Natural killer cell (primary cell): ENCODE measurements around the gene HS3ST3A1. TPM values are rescaled to one million over a fixed set of nuclear protein-coding genes. Genes with fewer than 3 reads are reported as not detected.

Source experiments
- ATAC-seq, 3 donors: fragments of 150-1000 bp in 2 of 3; fragments of 200-7000 bp in 1 of 3; cut with Tn5 transposase; 1 replicate in 1 of 3; 2 replicates in 2 of 3; pipeline ENCODE4 v1.10.0; 2021; ENCODE audit warnings: mild to moderate bottlenecking in 2 of 3, moderate library complexity in 2 of 3
- DNase-seq, 2 donors: peaks; one replicate each; pipeline versions ENCODE4 v3.0.0 to v3.0.0-alpha.2; 2013 to 2021; ENCODE audit warnings: mixed read lengths in 1 of 2
- H3K27ac ChIP-seq: one replicate; pipeline ENCODE4 v1.5.1; 2013; ENCODE audit warnings: mild to moderate bottlenecking, low read length
- H3K27me3 ChIP-seq: one replicate; pipeline ENCODE4 v1.6.1; 2013; ENCODE audit warnings: low read length; ENCODE audit not compliant: control insufficient read depth, insufficient read depth
- H3K36me3 ChIP-seq: one replicate; pipeline ENCODE4 v1.6.1; 2013; ENCODE audit warnings: low read length; ENCODE audit not compliant: control insufficient read depth, insufficient read depth
- H3K4me1 ChIP-seq: one replicate; pipeline ENCODE4 v1.6.1; 2013; ENCODE audit warnings: low read length; ENCODE audit not compliant: control insufficient read depth, insufficient read depth
- H3K4me3 ChIP-seq: one replicate; pipeline ENCODE4 v1.5.1; 2013; ENCODE audit warnings: low read length
- H3K9me3 ChIP-seq: one replicate; pipeline ENCODE4 v1.6.1; 2013; ENCODE audit warnings: low read length; ENCODE audit not compliant: control insufficient read depth, insufficient read depth
- H3K27ac Mint-ChIP-seq, 2 donors: one replicate each; pipeline ENCODE4 v1.8.0; 2022; ENCODE audit warnings: mild to moderate bottlenecking in 2 of 2, mixed read lengths in 2 of 2, moderate library complexity in 1 of 2
- H3K27me3 Mint-ChIP-seq, 2 donors: one replicate each; pipeline ENCODE4 v1.8.0; 2022; ENCODE audit warnings: low read depth in 2 of 2, mixed read lengths in 2 of 2
- H3K36me3 Mint-ChIP-seq: one replicate; pipeline ENCODE4 v1.8.0; 2022; ENCODE audit warnings: mixed read lengths
- H3K4me1 Mint-ChIP-seq, 2 donors: one replicate each; pipeline ENCODE4 v1.8.0; 2022; ENCODE audit warnings: mixed read lengths in 2 of 2
- H3K4me3 Mint-ChIP-seq: one replicate; pipeline ENCODE4 v1.8.0; 2022; ENCODE audit warnings: mild to moderate bottlenecking, moderate library complexity, mixed read lengths
- H3K9me3 Mint-ChIP-seq, 2 donors: one replicate each; pipeline ENCODE4 v1.8.0; 2022; ENCODE audit warnings: mixed read lengths in 2 of 2
- WGBS: methylation state at CpG from one replicate; pipeline ENCODE4 v1.1.7; 2013; ENCODE audit warnings: missing lambda C conversion rate; ENCODE audit not compliant: insufficient coverage; 5-methylcytosine and 5-hydroxymethylcytosine counted together
- intact Hi-C: fragments of 100-400 bp; cut with micrococcal nuclease; formaldehyde crosslinking; loops from one replicate; pipeline ENCODE4 v1.14.2; 2022
- total RNA-seq, 4 donors: library from RNA; stranded (reverse); fragments of 120-200 nt in 1 of 4; gene quantifications; one replicate each; pipeline versions ENCODE4 v1.2.3 to v1.2.4, GENCODE V29; 2013 to 2022
- TF ChIP-seq, protein P1 (sequence below): fragments of 200-600 bp; IDR thresholded peaks from one replicate; pipeline ENCODE4 v1.8.0; 2022; ENCODE audit warnings: antibody characterized with exemption

Gene HS3ST3A1
- total RNA-seq, 3 donors from 2014 or later (not counting 1 experiment from before 2014, with no cell fraction given): 1.6 to 2.5 TPM; not detected in 1

- Histone ChIP-seq H3K27me3 (no peaks in the 10 kb centered on the region), H3K4me3 (no peak overlapping the region), H3K36me3 (no peaks in the 10 kb centered on the region), H3K9me3 (no peaks in the 10 kb centered on the region), H3K4me1 (no peaks in the 10 kb centered on the region), H3K27ac (no peak overlapping the region)
- no peak overlapping the region for H3K27ac Mint-ChIP-seq
- DNase-seq (no peak), ATAC-seq (no peak)
- no peaks in the 10 kb centered on the region for H3K36me3 Mint-ChIP-seq
- H3K9me3 Mint-ChIP-seq: no peaks in the 10 kb centered on the region
- intact Hi-C loops: no loop called here
- no peak overlapping the region for H3K4me3 Mint-ChIP-seq
- peaks cover 0 to 4% of the 10 kb centered on the region in 2 donors for H3K4me1 Mint-ChIP-seq
- H3K27me3 Mint-ChIP-seq: peaks cover 0 to 5% of the 10 kb centered on the region in 2 donors
- TF ChIP-seq, protein P1, sequence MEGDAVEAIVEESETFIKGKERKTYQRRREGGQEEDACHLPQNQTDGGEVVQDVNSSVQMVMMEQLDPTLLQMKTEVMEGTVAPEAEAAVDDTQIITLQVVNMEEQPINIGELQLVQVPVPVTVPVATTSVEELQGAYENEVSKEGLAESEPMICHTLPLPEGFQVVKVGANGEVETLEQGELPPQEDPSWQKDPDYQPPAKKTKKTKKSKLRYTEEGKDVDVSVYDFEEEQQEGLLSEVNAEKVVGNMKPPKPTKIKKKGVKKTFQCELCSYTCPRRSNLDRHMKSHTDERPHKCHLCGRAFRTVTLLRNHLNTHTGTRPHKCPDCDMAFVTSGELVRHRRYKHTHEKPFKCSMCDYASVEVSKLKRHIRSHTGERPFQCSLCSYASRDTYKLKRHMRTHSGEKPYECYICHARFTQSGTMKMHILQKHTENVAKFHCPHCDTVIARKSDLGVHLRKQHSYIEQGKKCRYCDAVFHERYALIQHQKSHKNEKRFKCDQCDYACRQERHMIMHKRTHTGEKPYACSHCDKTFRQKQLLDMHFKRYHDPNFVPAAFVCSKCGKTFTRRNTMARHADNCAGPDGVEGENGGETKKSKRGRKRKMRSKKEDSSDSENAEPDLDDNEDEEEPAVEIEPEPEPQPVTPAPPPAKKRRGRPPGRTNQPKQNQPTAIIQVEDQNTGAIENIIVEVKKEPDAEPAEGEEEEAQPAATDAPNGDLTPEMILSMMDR: no peak
Observed at GRCh38 chr17:13542636-13543035, 59.1 kb downstream of the HS3ST3A1 start.

GRCh38 chr17:13541032-13541480 lies 60.7 kb downstream of the HS3ST3A1 start:
- ATAC-seq (no peak), DNase-seq (no peak)
- no peak overlapping the region for H3K27ac Mint-ChIP-seq
- Histone ChIP-seq H3K27me3 (no peaks in the 10 kb centered on the region), H3K9me3 (no peaks in the 10 kb centered on the region), H3K27ac (no peak overlapping the region), H3K36me3 (no peaks in the 10 kb centered on the region), H3K4me3 (no peak overlapping the region), H3K4me1 (no peaks in the 10 kb centered on the region)
- WGBS: 75% methylated on average over 2 of the region's 2 CpGs
- no peaks in the 10 kb centered on the region for H3K36me3 Mint-ChIP-seq
- intact Hi-C loops: no loop called here
- no peak overlapping the region for H3K4me3 Mint-ChIP-seq
- TF ChIP-seq, protein P1: no peak
- H3K4me1 Mint-ChIP-seq: peaks cover 0 to 4% of the 10 kb centered on the region in 2 donors
- no peaks in the 10 kb centered on the region for H3K27me3 Mint-ChIP-seq
- H3K9me3 Mint-ChIP-seq: no peaks in the 10 kb centered on the region

- Histone ChIP-seq H3K4me1 (no peaks in the 10 kb centered on the region), H3K36me3 (no peaks in the 10 kb centered on the region), H3K9me3 (no peaks in the 10 kb centered on the region), H3K27ac (no peak overlapping the region), H3K27me3 (no peaks in the 10 kb centered on the region), H3K4me3 (no peak overlapping the region)
- ATAC-seq (no peak), DNase-seq (no peak)
- Mint-ChIP-seq H3K9me3 (no peaks in the 10 kb centered on the region), H3K27ac (no peak overlapping the region), H3K27me3 (no peaks in the 10 kb centered on the region), H3K36me3 (no peaks in the 10 kb centered on the region), H3K4me3 (no peak overlapping the region), H3K4me1 (peaks cover 0 to 4% of the 10 kb centered on the region in 2 donors)
- WGBS: 84% methylated on average over 2 of the region's 2 CpGs
- TF ChIP-seq, protein P1: no peak
- intact Hi-C loops: no loop called here
Observed at GRCh38 chr17:13540546-13540945, 61.2 kb downstream of the HS3ST3A1 start.

- WGBS: 98% methylated on average over 5 of the region's 5 CpGs
- no peaks in the 10 kb centered on the region for H3K9me3 ChIP-seq
- peaks cover 0 to 4% of the 10 kb centered on the region in 2 donors for H3K4me1 Mint-ChIP-seq
- intact Hi-C loops: no loop called here
- H3K9me3 Mint-ChIP-seq: peaks cover 0 to 2% of the 10 kb centered on the region in 2 donors
- H3K27me3 ChIP-seq: no peaks in the 10 kb centered on the region
- no peaks in the 10 kb centered on the region for H3K4me1 ChIP-seq
- TF ChIP-seq, protein P1: no peak
- no peak for ATAC-seq
- H3K36me3 Mint-ChIP-seq: no peaks in the 10 kb centered on the region
- H3K27me3 Mint-ChIP-seq: no peaks in the 10 kb centered on the region
- no peak overlapping the region for H3K27ac Mint-ChIP-seq
- no peak overlapping the region for H3K4me3 Mint-ChIP-seq
- no peak overlapping the region for H3K4me3 ChIP-seq
- H3K36me3 ChIP-seq: no peaks in the 10 kb centered on the region
- DNase-seq: no peak
- H3K27ac ChIP-seq: no peak overlapping the region
Observed at GRCh38 chr17:13539421-13539820, 62.3 kb downstream of the HS3ST3A1 start.
